MM.1S (cell line): ENCODE measurements around the gene HS1BP3.

Source experiments
- CTCF ChIP-seq: fragments of 300-600 bp; sonication (generic); IDR thresholded peaks from 2 replicates; pipeline ENCODE4 v1.5.1; 2016; ENCODE audit warnings: antibody characterized with exemption, low read length, mixed read lengths
- EZH2 ChIP-seq: fragments of 300-600 bp; sonication (generic); optimal IDR thresholded peaks from 2 replicates; pipeline ENCODE3; 2017; ENCODE audit warnings: low read depth, mild to moderate bottlenecking, antibody characterized with exemption, low read length, mixed read lengths
- EZH2phosphoT487 ChIP-seq: fragments of 300-600 bp; sonication (generic); IDR thresholded peaks from 2 replicates; pipeline ENCODE4 v1.6.1; 2018; ENCODE audit warnings: antibody characterized with exemption, low read length

- TF ChIP-seq CTCF (no peak), EZH2 (peak; percentile 9), EZH2phosphoT487 (peak; percentile 57; the same call in 1 of the 2 replicates)
Observed at GRCh38 chr2:20665243-20666004, 14.5 kb upstream of the HS1BP3 start.
